Measurements from ENCODE around the gene ABCD1. TPM values are rescaled to one million over a fixed set of nuclear protein-coding genes. Genes with fewer than 3 reads are reported as not detected.
"Not testable (repeated sequence)": the region's sequence is repeated elsewhere in the genome, so short reads cannot be mapped to it uniquely, and the experiment has no call there.

ABCD1 gene
- total RNA-seq, 4 donors from 2014 or later = 14.4 to 38.8 (median 22.0) TPM

- Histone ChIP-seq H3K4me3 (no peak overlapping the region), H3K36me3 (peaks cover 0 to 26% of the 10 kb centered on the region in 2 donors), H3K9me3 (no peaks in the 10 kb centered on the region), H3K27ac (peak overlapping the region in 1 of 4 donors; percentile 24), H3K4me1 (peaks cover 0 to 29% (median 0%) of the 10 kb centered on the region in 3 donors), H3K27me3 (no peaks in the 10 kb centered on the region)
- no peak for ATAC-seq
- TF ChIP-seq POLR2A (IDR thresholded peaks at IDR 0.05) (no peak), EP300 (IDR thresholded peaks at IDR 0.05) (no peak), POLR2AphosphoS5 (IDR thresholded peaks at IDR 0.05) (no peak), CTCF (IDR thresholded peaks at IDR 0.05) (no peak)
- 80% methylated on average over 1 of the region's 4 CpGs; no CpG with 5 or more reads in 1 of the 2 donors for WGBS, 2 donors (ENCODE audit: low coverage in 1 of 2)
Observed at GRCh38 chrX:153692003-153692402, 32.7 kb upstream of the ABCD1 start.

DNA sequence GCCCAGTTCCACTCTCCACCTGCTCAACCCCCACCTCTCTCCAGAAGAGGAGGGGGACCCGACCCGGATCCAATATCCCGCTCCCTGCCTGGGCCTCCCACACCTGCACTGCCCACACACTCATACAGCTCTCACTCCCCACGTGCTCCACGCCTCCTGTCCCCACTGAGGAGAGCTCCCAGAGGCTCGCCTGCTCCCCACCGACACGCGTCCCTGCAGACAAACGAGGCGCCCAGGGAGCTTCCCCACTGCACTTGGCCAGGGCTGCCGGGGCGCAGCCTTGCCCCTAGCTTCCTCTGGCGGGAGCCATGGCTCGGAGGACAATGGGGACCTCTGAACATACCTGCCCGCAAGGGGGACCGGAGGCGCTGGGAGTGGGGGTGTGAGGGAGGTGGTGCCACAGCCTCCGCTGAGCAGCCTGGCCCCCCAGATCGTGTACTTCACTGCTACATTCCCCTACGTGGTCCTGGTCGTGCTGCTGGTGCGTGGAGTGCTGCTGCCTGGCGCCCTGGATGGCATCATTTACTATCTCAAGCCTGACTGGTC is 32.0 kb upstream of the ABCD1 start:
- Histone ChIP-seq H3K9me3 (no peaks in the 10 kb centered on the region), H3K27me3 (no peaks in the 10 kb centered on the region), H3K36me3 (peaks cover 0 to 33% of the 10 kb centered on the region in 2 donors), H3K4me3 (no peak overlapping the region), H3K27ac (peak overlapping the region in 1 of 4 donors; percentile 24), H3K4me1 (peaks cover 0 to 24% (median 0%) of the 10 kb centered on the region in 3 donors)
- ATAC-seq = no peak
- TF ChIP-seq POLR2A (IDR thresholded peaks at IDR 0.05) = no peak
- no CpG with 5 or more reads among the region's 24 CpGs for WGBS, 2 donors (ENCODE audit: low coverage in 1 of 2)

DNA sequence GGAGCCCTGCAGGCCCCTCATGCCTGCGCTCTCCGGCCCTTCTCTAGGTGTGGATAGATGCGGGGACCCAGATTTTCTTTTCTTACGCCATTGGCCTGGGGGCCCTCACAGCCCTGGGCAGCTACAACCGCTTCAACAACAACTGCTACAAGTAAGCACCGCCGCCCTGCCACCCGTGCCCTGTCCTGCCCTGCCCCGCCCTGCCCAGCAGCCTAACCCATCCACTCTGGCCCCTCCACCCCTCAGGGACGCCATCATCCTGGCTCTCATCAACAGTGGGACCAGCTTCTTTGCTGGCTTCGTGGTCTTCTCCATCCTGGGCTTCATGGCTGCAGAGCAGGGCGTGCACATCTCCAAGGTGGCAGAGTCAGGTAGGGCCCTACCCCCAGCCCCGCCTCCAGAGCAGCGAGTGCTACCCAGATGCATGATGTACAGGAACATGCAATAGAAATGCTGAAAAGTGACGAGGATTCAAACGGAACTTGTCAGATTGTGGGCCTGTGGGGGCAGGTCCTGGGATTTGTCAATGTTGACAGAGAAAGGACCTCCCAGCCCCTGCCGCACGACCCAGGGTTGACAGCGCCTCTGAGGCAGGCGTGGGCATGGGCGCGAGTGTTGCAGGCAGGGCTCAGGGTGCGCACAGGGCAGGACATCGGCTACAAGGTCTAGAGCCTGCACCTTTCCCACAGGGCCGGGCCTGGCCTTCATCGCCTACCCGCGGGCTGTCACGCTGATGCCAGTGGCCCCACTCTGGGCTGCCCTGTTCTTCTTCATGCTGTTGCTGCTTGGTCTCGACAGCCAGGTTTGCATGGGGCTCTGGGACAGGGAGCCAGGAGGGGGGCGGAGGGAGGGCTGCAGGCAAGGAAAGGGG is 31.2 kb upstream of the ABCD1 start:
- Histone ChIP-seq H3K27ac (no peak overlapping the region), H3K9me3 (no peaks in the 10 kb centered on the region), H3K4me1 (peaks cover 0 to 24% (median 0%) of the 10 kb centered on the region in 3 donors), H3K4me3 (no peak overlapping the region), H3K36me3 (peaks cover 0 to 37% of the 10 kb centered on the region in 2 donors), H3K27me3 (no peaks in the 10 kb centered on the region)
- no peak for ATAC-seq
- 60% methylated on average over 2 of the region's 31 CpGs; no CpG with 5 or more reads in 1 of the 2 donors for WGBS, 2 donors (ENCODE audit: low coverage in 1 of 2)
- no peak for TF ChIP-seq POLR2A (IDR thresholded peaks at IDR 0.05)
- no peak for TF ChIP-seq CTCF (IDR thresholded peaks at IDR 0.05)
- no peak for TF ChIP-seq EP300 (IDR thresholded peaks at IDR 0.05)
- no peak for TF ChIP-seq POLR2AphosphoS5 (IDR thresholded peaks at IDR 0.05)

DNA sequence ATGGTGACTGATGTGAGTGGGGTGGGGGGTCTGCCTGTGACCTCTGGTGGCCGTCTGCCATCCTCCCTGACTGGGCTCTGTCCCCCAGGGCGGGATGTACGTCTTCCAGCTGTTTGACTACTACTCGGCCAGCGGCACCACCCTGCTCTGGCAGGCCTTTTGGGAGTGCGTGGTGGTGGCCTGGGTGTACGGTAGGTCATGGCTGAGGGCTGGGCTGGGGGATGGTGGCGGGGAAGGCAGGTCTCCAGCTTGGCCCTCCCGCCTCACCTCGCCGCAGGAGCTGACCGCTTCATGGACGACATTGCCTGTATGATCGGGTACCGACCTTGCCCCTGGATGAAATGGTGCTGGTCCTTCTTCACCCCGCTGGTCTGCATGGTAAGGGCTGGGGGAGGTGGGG is 30.4 kb upstream of the ABCD1 start:
- not testable (repeated sequence) for H3K9me3 ChIP-seq, ATAC-seq, H3K27ac ChIP-seq, H3K27me3 ChIP-seq, H3K4me3 ChIP-seq
- peaks cover 0 to 28% (median 0%) of the 10 kb centered on the region in 3 donors for H3K4me1 ChIP-seq
- WGBS, 2 donors (ENCODE audit: low coverage in 1 of 2) = no CpG with 5 or more reads among the region's 16 CpGs
- peaks cover 0 to 37% of the 10 kb centered on the region in 2 donors for H3K36me3 ChIP-seq

GRCh38 chrX:153694687-153695270 is 29.9 kb upstream of the ABCD1 start:
- 96% methylated on average over 5 of the region's 23 CpGs; no CpG with 5 or more reads in 1 of the 2 donors for WGBS, 2 donors (ENCODE audit: low coverage in 1 of 2)
- no peak overlapping the region for H3K4me3 ChIP-seq
- H3K27ac ChIP-seq = no peak overlapping the region
- no peaks in the 10 kb centered on the region for H3K9me3 ChIP-seq
- H3K4me1 ChIP-seq = peaks cover 0 to 28% (median 0%) of the 10 kb centered on the region in 3 donors
- peaks cover 0 to 37% of the 10 kb centered on the region in 2 donors for H3K36me3 ChIP-seq
- H3K27me3 ChIP-seq = no peaks in the 10 kb centered on the region
- TF ChIP-seq POLR2A (IDR thresholded peaks at IDR 0.05) = no peak
- TF ChIP-seq CTCF (IDR thresholded peaks at IDR 0.05) = no peak
- TF ChIP-seq EP300 (IDR thresholded peaks at IDR 0.05) = no peak
- no peak for TF ChIP-seq POLR2AphosphoS5 (IDR thresholded peaks at IDR 0.05)
- ATAC-seq = no peak

Measured in gastroesophageal sphincter (tissue), 4 donors.